Sigmoid colon (tissue), 4 donors: Measurements from ENCODE around the gene GPNMB.

Experiments
- CTCF ChIP-seq, 4 experiments: fragments of 450-650 bp in 3 of 4; fragments of 200-600 bp in 1 of 4; IDR thresholded peaks; one replicate each; pipeline ENCODE4 v1.5.1; 2016 to 2019; ENCODE audit warnings: antibody characterized with exemption in 4 of 4, mild to moderate bottlenecking in 3 of 4, moderate library complexity in 2 of 4
- EP300 ChIP-seq, 4 donors: sonication (generic); formaldehyde crosslinking; IDR thresholded peaks; one replicate each; pipeline ENCODE4 v1.6.1; 2017; ENCODE audit warnings: antibody characterized with exemption in 4 of 4
- POLR2A ChIP-seq, 2 donors: fragments of 450-650 bp; IDR thresholded peaks; one replicate each; pipeline ENCODE4 v1.6.1; 2016; ENCODE audit warnings: antibody characterized with exemption in 2 of 2, mild to moderate bottlenecking in 2 of 2, moderate library complexity in 2 of 2

GRCh38 chr7:23216021-23216420 lies 30.6 kb upstream of the GPNMB start:
- TF ChIP-seq CTCF (IDR thresholded peaks at IDR 0.05): no peak
- no peak for TF ChIP-seq POLR2A (IDR thresholded peaks at IDR 0.05)
- no peak for TF ChIP-seq EP300 (IDR thresholded peaks at IDR 0.05)
